HG03139 (cell line): ENCODE measurements around the gene CYP46A1.
"Not testable (repeated sequence)": the region's sequence is repeated elsewhere in the genome, so short reads cannot be mapped to it uniquely, and the experiment has no call there.

ENCODE experiments used
- ATAC-seq: cut with Tn5 transposase; IDR thresholded peaks from one replicate; pipeline ENCODE4 v1.9.1; 2021; ENCODE audit not compliant: unreplicated experiment

The CYP46A1 gene

GRCh38 chr14:99754141-99755067 is 70.3 kb downstream of the CYP46A1 start:
- ATAC-seq, result no peak

- no peak for ATAC-seq
These were observed 70.9 kb downstream of the CYP46A1 start for GRCh38 chr14:99755068-99755405.

GRCh38 chr14:99755629-99756603 is 71.8 kb downstream of the CYP46A1 start:
- no peak for ATAC-seq

GRCh38 chr14:99756796-99757195 is 72.7 kb downstream of the CYP46A1 start:
- no peak for ATAC-seq

GRCh38 chr14:99757331-99758070 is 73.4 kb downstream of the CYP46A1 start:
- no peak for ATAC-seq

GRCh38 chr14:99758121-99758821 is 74.2 kb downstream of the CYP46A1 start:
- ATAC-seq, result no peak

GRCh38 chr14:99758872-99759545 is 74.9 kb downstream of the CYP46A1 start:
- ATAC-seq, result no peak

- ATAC-seq, result no peak
These were observed 75.4 kb downstream of the CYP46A1 start for GRCh38 chr14:99759546-99759925.

- no peak for ATAC-seq
These were observed 76.7 kb downstream of the CYP46A1 start for GRCh38 chr14:99760817-99761216.

- ATAC-seq, result not testable (repeated sequence)
These were observed 78.8 kb downstream of the CYP46A1 start for GRCh38 chr14:99762911-99763310.

GRCh38 chr14:99763527-99764221 is 79.6 kb downstream of the CYP46A1 start:
- ATAC-seq, result no peak

GRCh38 chr14:99764222-99764706 is 80.2 kb downstream of the CYP46A1 start:
- ATAC-seq, result no peak

GRCh38 chr14:99768381-99768780 is 84.3 kb downstream of the CYP46A1 start:
- no peak for ATAC-seq

GRCh38 chr14:99769123-99769522 is 85.0 kb downstream of the CYP46A1 start:
- no peak for ATAC-seq

- no peak for ATAC-seq
These were observed 85.7 kb downstream of the CYP46A1 start for GRCh38 chr14:99769799-99770198.

GRCh38 chr14:99772371-99773283 is 88.5 kb downstream of the CYP46A1 start:
- no peak for ATAC-seq

- no peak for ATAC-seq
These were observed 89.7 kb downstream of the CYP46A1 start for GRCh38 chr14:99773521-99774497.
